Suprapubic skin (tissue), 3 donors: ENCODE results near the gene CBLB.

Experiments
- CTCF ChIP-seq, 2 donors: fragments of 200-600 bp in 1 of 2; fragments of 450-650 bp in 1 of 2; sonication (generic) in 1 of 2; IDR thresholded peaks; one replicate each; pipeline ENCODE4 v1.5.1; 2016 to 2019; ENCODE audit warnings: antibody characterized with exemption in 2 of 2, mild to moderate bottlenecking in 1 of 2, moderate library complexity in 1 of 2
- EP300 ChIP-seq: sonication (generic); formaldehyde crosslinking; IDR thresholded peaks from one replicate; pipeline ENCODE4 v1.6.1; 2017; ENCODE audit warnings: antibody characterized with exemption

DNA sequence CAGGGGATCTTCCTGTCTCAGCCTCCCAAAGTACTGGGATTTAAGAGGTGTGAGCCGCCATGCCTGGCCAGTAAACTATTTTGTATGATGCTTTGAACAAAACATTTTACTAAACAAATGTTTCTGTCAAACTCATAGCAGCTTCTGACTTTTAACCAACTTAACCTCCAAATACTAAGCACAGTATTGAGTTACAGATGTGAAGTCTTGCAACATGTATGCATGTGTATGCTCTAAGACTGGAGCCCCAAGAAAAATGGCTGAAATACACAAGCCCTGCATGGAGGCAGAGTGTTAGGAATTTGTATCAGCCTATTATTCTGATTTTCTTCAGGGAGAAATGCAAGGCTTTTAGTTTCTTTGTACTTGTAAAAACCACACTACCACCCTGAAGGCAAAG is 137.1 kb downstream of the CBLB start:
- TF ChIP-seq CTCF (IDR thresholded peaks at IDR 0.05) (no peak), EP300 (no peak)
